K562 (cell line): ENCODE data around the gene INO80C. TPM values are rescaled to one million over a fixed set of nuclear protein-coding genes. Genes with fewer than 3 reads are reported as not detected.

Experiments
- CREM ChIP-seq: IDR thresholded peaks from 2 replicates; pipeline ENCODE4 v1.6.1; 2014; ENCODE audit warnings: antibody characterized with exemption, low read depth
- E2F3 ChIP-seq: fragments of 250-450 bp; sonication (Bioruptor Pico); IDR thresholded peaks from 2 replicates; pipeline ENCODE4 v1.4.0; 2020; ENCODE audit warnings: mild to moderate bottlenecking
- FOXJ2 ChIP-seq: fragments of 200-800 bp; sonication (Bioruptor generic); IDR thresholded peaks from 2 replicates; pipeline ENCODE4 v1.6.1; 2016; ENCODE audit warnings: missing genetic modification characterization, missing compliant biosample characterization
- FOXK2 ChIP-seq, 2 experiments: fragments of 450-650 bp; IDR thresholded peaks in 1 of 2; conservative IDR thresholded peaks in 1 of 2; 2 replicates each; pipeline ENCODE4 v1.6.1; 2016; ENCODE audit warnings: low read depth in 2 of 2, mild to moderate bottlenecking in 1 of 2
- HOMEZ ChIP-seq: fragments of 250-450 bp; sonication (Bioruptor Pico); IDR thresholded peaks from 2 replicates; pipeline ENCODE4 v1.4.0; 2020; ENCODE audit warnings: mild to moderate bottlenecking, moderate library complexity
- MAFG ChIP-seq: fragments of 450-650 bp; conservative IDR thresholded peaks from 2 replicates; pipeline ENCODE4 v1.6.1; 2016; ENCODE audit warnings: missing genetic modification characterization, missing compliant biosample characterization
- MEIS2 ChIP-seq: fragments of 450-650 bp; IDR thresholded peaks from 2 replicates; pipeline ENCODE4 v1.6.1; 2014; ENCODE audit warnings: mild to moderate bottlenecking; ENCODE audit not compliant: partially characterized antibody
- PBX2 ChIP-seq, 2 experiments: IDR thresholded peaks in 1 of 2; conservative IDR thresholded peaks in 1 of 2; 2 replicates each; pipeline ENCODE4 v1.6.1; 2016; ENCODE audit warnings: low read depth in 2 of 2, mild to moderate bottlenecking in 1 of 2, missing compliant biosample characterization in 1 of 2, missing genetic modification characterization in 1 of 2, moderate library complexity in 1 of 2
- RAD51 ChIP-seq: fragments of 450-650 bp; IDR thresholded peaks from 2 replicates; pipeline ENCODE4 v1.7.1; 2016; ENCODE audit warnings: low read depth, mild to moderate bottlenecking, borderline replicate concordance
- SMARCC2 ChIP-seq: fragments of 450-650 bp; IDR thresholded peaks from 2 replicates; pipeline ENCODE4 v1.6.1; 2017; ENCODE audit warnings: antibody characterized with exemption, moderate library complexity, mild to moderate bottlenecking, low read depth
- ZNF639 ChIP-seq, 2 experiments: fragments of 200-800 bp in 1 of 2; sonication (Bioruptor generic) in 1 of 2; sonication (generic) in 1 of 2; formaldehyde crosslinking in 1 of 2; IDR thresholded peaks in 1 of 2; conservative IDR thresholded peaks in 1 of 2; 2 replicates each; pipeline versions ENCODE4 v1.5.0 to v1.6.1; 2016 to 2020; ENCODE audit warnings: missing compliant biosample characterization in 1 of 2, missing genetic modification characterization in 1 of 2, missing genetic modification reagents in 1 of 2
- polyA plus RNA-seq, 8 experiments: library from polyadenylated mRNA; depleted of rRNA in 4 of 8; stranded (reverse) in 5 of 8; unstranded in 3 of 8; fragments of >200 nt; fragmentation: Nextera tagmentation in 2 of 8; fragmentation: Illumina TruSeq in 1 of 8; extraction: Ambion mirVana in 2 of 8; extraction: Trizol in 1 of 8; gene quantifications; 2 replicates each; pipeline versions ENCODE4 v1.2.1 to v1.2.3, GENCODE V29; 2011 to 2014; ENCODE audit warnings: inconsistent platforms in 1 of 8, missing spikeins in 1 of 8
- total RNA-seq, 7 experiments: library from RNA; depleted of rRNA in 6 of 7; stranded (reverse); fragments of >200 nt in 6 of 7; fragmentation: Illumina TruSeq in 2 of 7; extraction: Trizol in 2 of 7; gene quantifications; 2 replicates each; pipeline versions ENCODE4 v1.2.1 to v1.2.3, GENCODE V29; 2011 to 2021; ENCODE audit warnings: low replicate concordance in 1 of 7

INO80C gene
- total and polyA plus RNA-seq, 9 of the 15 experiments (the other 6 are each of a cell fraction or from before 2014, with no cell fraction given) = 14.3 to 53.3 (median 46.6) TPM

GRCh38 chr18:35528749-35529274 is 31.1 kb upstream of the INO80C start (continued):
- TF ChIP-seq HOMEZ (CRISPR knock-in tag) (no peak), E2F3 (CRISPR knock-in tag) (no peak), CREM (no peak), RAD51 (0 out of 2 replicates have a peak, but pooled peaks have one; percentile 11), MEIS2 (peak; percentile 56), MAFG (tag) (0 out of 2 replicates have a peak, but pooled peaks have one; percentile 9), PBX2 (CRISPR knock-in tag; IDR thresholded peaks at IDR 0.05; ENCODE audit: low read depth) (no peak), PBX2 (tag; conservative IDR thresholded peaks at IDR 0.05; ENCODE audit: low read depth) (peak; percentile 40; the same call in 1 of the 2 replicates), SMARCC2 (no peak), ZNF639 (CRISPR knock-in tag; conservative IDR thresholded peaks at IDR 0.05 in 1 of 2, IDR thresholded peaks at IDR 0.05 in 1 of 2) (no peak), FOXJ2 (tag) (peak; percentile 52; the same call in 1 of the 2 replicates), FOXK2 (conservative IDR thresholded peaks at IDR 0.05 in 1 of 2, IDR thresholded peaks at IDR 0.05 in 1 of 2; ENCODE audit: low read depth in 2 of 2) (peak in 1 of 2 experiments; percentile 21; a peak in 1 of 4 replicates)
